PC-3 (cell line): ENCODE data around the gene ABCG2.

Experiments used
- EZH2 ChIP-seq: fragments of 300-600 bp; sonication (generic); IDR thresholded peaks from one replicate; pipeline ENCODE4 v1.6.1; 2017; ENCODE audit warnings: antibody characterized with exemption, mild to moderate bottlenecking, low read length; ENCODE audit not compliant: unreplicated experiment
- EZH2phosphoT487 ChIP-seq: fragments of 300-600 bp; sonication (generic); IDR thresholded peaks from 2 replicates; pipeline ENCODE4 v1.6.1; 2018; ENCODE audit warnings: mild to moderate bottlenecking, antibody characterized with exemption, low read length, borderline replicate concordance
- TF ChIP-seq, protein P1 (sequence below): fragments of 300-600 bp; sonication (generic); conservative IDR thresholded peaks from 2 replicates; pipeline ENCODE4 v1.5.1; 2017; ENCODE audit warnings: antibody characterized with exemption, low read depth, mild to moderate bottlenecking, low read length

GRCh38 chr4:88112856-88113255 lies 45.6 kb downstream of the ABCG2 start:
- TF ChIP-seq, protein P1, sequence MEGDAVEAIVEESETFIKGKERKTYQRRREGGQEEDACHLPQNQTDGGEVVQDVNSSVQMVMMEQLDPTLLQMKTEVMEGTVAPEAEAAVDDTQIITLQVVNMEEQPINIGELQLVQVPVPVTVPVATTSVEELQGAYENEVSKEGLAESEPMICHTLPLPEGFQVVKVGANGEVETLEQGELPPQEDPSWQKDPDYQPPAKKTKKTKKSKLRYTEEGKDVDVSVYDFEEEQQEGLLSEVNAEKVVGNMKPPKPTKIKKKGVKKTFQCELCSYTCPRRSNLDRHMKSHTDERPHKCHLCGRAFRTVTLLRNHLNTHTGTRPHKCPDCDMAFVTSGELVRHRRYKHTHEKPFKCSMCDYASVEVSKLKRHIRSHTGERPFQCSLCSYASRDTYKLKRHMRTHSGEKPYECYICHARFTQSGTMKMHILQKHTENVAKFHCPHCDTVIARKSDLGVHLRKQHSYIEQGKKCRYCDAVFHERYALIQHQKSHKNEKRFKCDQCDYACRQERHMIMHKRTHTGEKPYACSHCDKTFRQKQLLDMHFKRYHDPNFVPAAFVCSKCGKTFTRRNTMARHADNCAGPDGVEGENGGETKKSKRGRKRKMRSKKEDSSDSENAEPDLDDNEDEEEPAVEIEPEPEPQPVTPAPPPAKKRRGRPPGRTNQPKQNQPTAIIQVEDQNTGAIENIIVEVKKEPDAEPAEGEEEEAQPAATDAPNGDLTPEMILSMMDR, result no peak
- TF ChIP-seq EZH2phosphoT487 (no peak), EZH2 (no peak)
